Mammary epithelial cell (primary cell): Measurements from ENCODE around the gene AUTS2.

ENCODE experiments used
- CTCF ChIP-seq, 2 donors: IDR thresholded peaks in 1 of 2; conservative IDR thresholded peaks in 1 of 2; 2 replicates each; pipeline ENCODE4 v1.5.1; 2011 to 2012; ENCODE audit warnings: inconsistent platforms in 2 of 2, low read length in 2 of 2, mild to moderate bottlenecking in 2 of 2, control low read depth in 1 of 2, low read depth in 1 of 2; ENCODE audit not compliant: insufficient read depth in 1 of 2; ENCODE audit errors: extremely low read depth in 1 of 2
- EZH2 ChIP-seq: IDR thresholded peaks from 2 replicates; pipeline ENCODE4 v1.6.1; 2012; ENCODE audit warnings: low read length, inconsistent platforms, borderline replicate concordance

- TF ChIP-seq CTCF (conservative IDR thresholded peaks at IDR 0.05 in 1 of 2, IDR thresholded peaks at IDR 0.05 in 1 of 2; ENCODE audit: extremely low read depth in 1 of 2, insufficient read depth in 1 of 2, low read depth in 1 of 2, low read length in 2 of 2) (no peak), EZH2 (no peak)
Measured at GRCh38 chr7:70360557-70360956, 762.3 kb downstream of the AUTS2 start.
